ENCODE results near the gene PERP.

- no peak for TF ChIP-seq CTCF (IDR thresholded peaks at IDR 0.05)
- TF ChIP-seq ZFX (IDR thresholded peaks at IDR 0.05; ENCODE audit: borderline replicate concordance), result no peak
Observed at GRCh38 chr6:138103871-138104270, 3.3 kb downstream of the PERP start.
